ENCODE data around the gene CALML4.

Gene CALML4

DNA sequence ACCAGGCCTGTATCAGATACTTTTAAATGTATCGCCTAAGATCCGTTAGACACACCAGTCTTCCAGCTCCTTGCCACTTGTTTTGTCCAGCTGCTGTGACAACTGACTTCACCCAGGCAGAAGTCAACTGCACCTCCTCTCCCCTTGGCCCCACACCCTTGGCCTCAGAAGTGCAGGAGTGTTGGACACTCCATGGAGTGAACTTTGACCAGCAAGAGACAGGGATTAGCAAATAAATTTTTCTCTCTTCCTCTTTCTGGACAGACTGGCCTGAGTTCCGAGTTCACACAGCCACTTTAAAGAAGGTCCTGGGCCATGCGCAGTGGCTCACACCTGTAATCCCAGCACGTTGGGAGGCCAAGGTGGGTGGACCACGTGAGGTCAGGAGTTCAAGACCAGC, 27.3 kb upstream of the CALML4 start:
- Histone ChIP-seq H3K79me2 (ENCODE audit: control insufficient read depth, low read length) (peaks cover 18% of the 10 kb centered on the region), H3K4me2 (ENCODE audit: low read length) (no peak overlapping the region), H3K36me3 (ENCODE audit: control insufficient read depth, low read length) (peaks cover 13% of the 10 kb centered on the region), H3K27ac (ENCODE audit: low read depth, low read length) (no peak overlapping the region), H3K4me1 (ENCODE audit: control insufficient read depth, low read length) (peaks cover 29% of the 10 kb centered on the region), H3K9me2 (replicated peaks; ENCODE audit: control insufficient read depth, low read length) (no peaks in the 10 kb centered on the region), H3K9me3 (ENCODE audit: control insufficient read depth, insufficient read depth, low read length) (no peaks in the 10 kb centered on the region), H3K4me3 (ENCODE audit: low read length) (no peak overlapping the region), H4K20me1 (ENCODE audit: control insufficient read depth, insufficient read depth, low read depth, low read length) (no peaks in the 10 kb centered on the region), H3F3A (ENCODE audit: control insufficient read depth, insufficient read depth) (no peaks in the 10 kb centered on the region), H3K27me3 (ENCODE audit: control insufficient read depth, low read length) (no peaks in the 10 kb centered on the region)
- TF ChIP-seq, protein P1, sequence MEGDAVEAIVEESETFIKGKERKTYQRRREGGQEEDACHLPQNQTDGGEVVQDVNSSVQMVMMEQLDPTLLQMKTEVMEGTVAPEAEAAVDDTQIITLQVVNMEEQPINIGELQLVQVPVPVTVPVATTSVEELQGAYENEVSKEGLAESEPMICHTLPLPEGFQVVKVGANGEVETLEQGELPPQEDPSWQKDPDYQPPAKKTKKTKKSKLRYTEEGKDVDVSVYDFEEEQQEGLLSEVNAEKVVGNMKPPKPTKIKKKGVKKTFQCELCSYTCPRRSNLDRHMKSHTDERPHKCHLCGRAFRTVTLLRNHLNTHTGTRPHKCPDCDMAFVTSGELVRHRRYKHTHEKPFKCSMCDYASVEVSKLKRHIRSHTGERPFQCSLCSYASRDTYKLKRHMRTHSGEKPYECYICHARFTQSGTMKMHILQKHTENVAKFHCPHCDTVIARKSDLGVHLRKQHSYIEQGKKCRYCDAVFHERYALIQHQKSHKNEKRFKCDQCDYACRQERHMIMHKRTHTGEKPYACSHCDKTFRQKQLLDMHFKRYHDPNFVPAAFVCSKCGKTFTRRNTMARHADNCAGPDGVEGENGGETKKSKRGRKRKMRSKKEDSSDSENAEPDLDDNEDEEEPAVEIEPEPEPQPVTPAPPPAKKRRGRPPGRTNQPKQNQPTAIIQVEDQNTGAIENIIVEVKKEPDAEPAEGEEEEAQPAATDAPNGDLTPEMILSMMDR (IDR thresholded peaks at IDR 0.05; ENCODE audit: low read depth, low read length, poor library complexity, severe bottlenecking): no peak
- TF ChIP-seq EZH2phosphoT487 (IDR thresholded peaks at IDR 0.05; ENCODE audit: borderline replicate concordance, low read length): no peak

DNA sequence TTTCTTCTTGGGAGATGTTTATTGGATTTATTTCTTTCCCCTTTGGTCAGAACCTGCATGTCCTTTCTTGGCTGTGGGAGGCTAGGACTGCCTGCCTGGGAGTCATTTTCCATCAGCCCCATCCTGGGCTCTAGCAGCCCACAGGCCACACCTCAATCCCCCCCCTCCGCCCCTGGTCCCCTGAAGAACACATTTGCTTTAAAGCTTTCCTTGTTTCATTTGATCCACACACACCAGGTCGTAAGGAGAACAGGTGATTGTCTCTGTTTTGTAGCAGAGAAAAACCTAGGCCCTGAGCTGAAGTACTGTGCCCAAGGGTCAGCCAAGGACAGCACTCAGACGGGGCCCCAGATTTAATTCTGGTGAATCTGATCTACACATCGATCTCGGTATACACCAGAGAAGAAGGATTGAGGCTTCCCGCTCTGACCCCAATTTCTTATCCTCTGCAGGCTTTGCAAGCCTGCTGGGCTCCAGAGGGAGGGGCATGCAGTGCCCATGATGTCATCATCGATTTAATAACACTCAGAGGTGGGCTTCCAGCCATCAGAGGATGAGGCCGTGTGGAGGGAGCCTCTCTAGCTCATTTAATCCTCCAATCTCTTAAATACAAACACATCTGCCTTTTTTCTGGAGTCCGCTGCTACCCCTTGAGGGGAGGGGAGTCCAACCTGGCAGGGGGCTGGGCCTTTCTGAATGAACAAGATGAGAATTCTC, 26.1 kb upstream of the CALML4 start:
- Histone ChIP-seq H3K4me1 (ENCODE audit: control insufficient read depth, low read length) (peaks cover 39% of the 10 kb centered on the region), H3K4me2 (ENCODE audit: low read length) (peak overlapping the region; percentile 74; the same call in 1 of the 2 replicates), H3K79me2 (ENCODE audit: control insufficient read depth, low read length) (peaks cover 30% of the 10 kb centered on the region), H3K36me3 (ENCODE audit: control insufficient read depth, low read length) (peaks cover 20% of the 10 kb centered on the region), H3K27ac (ENCODE audit: low read depth, low read length) (no peak overlapping the region), H3K9me2 (replicated peaks; ENCODE audit: control insufficient read depth, low read length) (no peaks in the 10 kb centered on the region), H3K9me3 (ENCODE audit: control insufficient read depth, insufficient read depth, low read length) (no peaks in the 10 kb centered on the region), H4K20me1 (ENCODE audit: control insufficient read depth, insufficient read depth, low read depth, low read length) (no peaks in the 10 kb centered on the region), H3F3A (ENCODE audit: control insufficient read depth, insufficient read depth) (no peaks in the 10 kb centered on the region), H3K27me3 (ENCODE audit: control insufficient read depth, low read length) (no peaks in the 10 kb centered on the region), H3K4me3 (ENCODE audit: low read length) (no peak overlapping the region)
- no peak for TF ChIP-seq EZH2phosphoT487 (IDR thresholded peaks at IDR 0.05; ENCODE audit: borderline replicate concordance, low read length)
- TF ChIP-seq, protein P1 (IDR thresholded peaks at IDR 0.05; ENCODE audit: low read depth, low read length, poor library complexity, severe bottlenecking): no peak

DNA sequence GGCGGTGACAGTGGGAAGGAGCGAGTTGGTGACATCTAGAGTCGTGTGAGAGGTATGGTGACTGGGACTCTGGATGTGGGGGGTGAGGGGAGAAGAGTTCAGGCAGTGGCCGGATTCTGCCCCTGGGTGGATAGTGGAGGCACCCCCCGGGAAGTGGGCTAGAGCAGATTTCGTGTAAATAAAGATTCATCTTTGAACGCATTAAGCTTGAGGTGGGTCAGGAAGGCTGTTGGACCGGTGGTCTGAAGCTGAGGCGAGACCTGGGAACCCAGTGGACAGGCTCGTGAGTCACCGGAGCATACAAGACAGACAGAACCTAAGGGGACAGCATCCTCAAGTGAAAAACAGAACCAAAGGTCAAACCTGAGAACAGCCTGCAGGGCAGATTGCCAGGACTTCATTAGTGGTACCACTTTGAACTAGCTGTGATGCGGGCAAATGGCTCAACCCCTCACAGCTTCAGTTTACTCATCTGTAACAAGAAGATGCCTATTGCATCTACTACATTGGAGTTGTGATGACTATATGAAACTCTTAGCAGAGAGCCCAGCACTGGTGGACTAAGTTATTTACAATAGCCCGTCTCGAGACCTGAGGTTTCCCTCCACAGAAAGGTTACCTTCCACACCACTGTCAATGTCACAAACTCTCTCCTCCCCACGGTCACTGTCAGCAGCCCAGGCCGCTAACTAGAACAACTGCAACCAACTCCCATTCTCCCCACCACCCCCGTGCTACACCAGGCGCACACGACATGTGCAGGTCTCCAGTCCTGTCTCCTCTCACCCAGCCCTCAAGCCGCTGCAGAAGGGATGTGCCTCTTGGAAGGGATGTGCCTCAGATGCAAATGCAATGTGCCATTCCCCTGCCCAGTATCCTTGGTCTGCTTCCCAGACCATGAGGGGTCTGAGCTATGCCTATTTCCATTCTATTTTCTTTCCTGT, 25.3 kb upstream of the CALML4 start:
- H3K9me2 ChIP-seq (replicated peaks; ENCODE audit: control insufficient read depth, low read length): no peaks in the 10 kb centered on the region
- no peak for TF ChIP-seq EZH2phosphoT487 (IDR thresholded peaks at IDR 0.05; ENCODE audit: borderline replicate concordance, low read length)
- TF ChIP-seq, protein P1 (IDR thresholded peaks at IDR 0.05; ENCODE audit: low read depth, low read length, poor library complexity, severe bottlenecking): peak; percentile 42
- no peaks in the 10 kb centered on the region for H3K27me3 ChIP-seq (ENCODE audit: control insufficient read depth, low read length)
- peak overlapping the region; percentile 98 for H3K4me3 ChIP-seq (ENCODE audit: low read length)
- H4K20me1 ChIP-seq (ENCODE audit: control insufficient read depth, insufficient read depth, low read depth, low read length): no peaks in the 10 kb centered on the region
- H3K9me3 ChIP-seq (ENCODE audit: control insufficient read depth, insufficient read depth, low read length): no peaks in the 10 kb centered on the region
- peaks cover 2% of the 10 kb centered on the region for H3F3A ChIP-seq (ENCODE audit: control insufficient read depth, insufficient read depth)
- peaks cover 20% of the 10 kb centered on the region for H3K36me3 ChIP-seq (ENCODE audit: control insufficient read depth, low read length)
- peak overlapping the region; percentile 74 for H3K4me2 ChIP-seq (ENCODE audit: low read length)
- H3K79me2 ChIP-seq (ENCODE audit: control insufficient read depth, low read length): peaks cover 38% of the 10 kb centered on the region
- H3K4me1 ChIP-seq (ENCODE audit: control insufficient read depth, low read length): peaks cover 48% of the 10 kb centered on the region
- H3K27ac ChIP-seq (ENCODE audit: low read depth, low read length): peak overlapping the region; percentile 80

Data from DOHH2 (cell line).